Hematopoietic multipotent progenitor cell treated with erythropoietin and hydrocortisone succinate and interleukin-3 and kit ligand, for 15 days (in vitro differentiated cells): Measurements from ENCODE around the gene GNS.
"Not testable (repeated sequence)": the region's sequence is repeated elsewhere in the genome, so short reads cannot be mapped to it uniquely, and the experiment has no call there.

Experiments used
- DNase-seq: peaks from one replicate; pipeline ENCODE4 v3.0.0-alpha.2; 2015; ENCODE audit warnings: low spot score

GNS gene

DNA sequence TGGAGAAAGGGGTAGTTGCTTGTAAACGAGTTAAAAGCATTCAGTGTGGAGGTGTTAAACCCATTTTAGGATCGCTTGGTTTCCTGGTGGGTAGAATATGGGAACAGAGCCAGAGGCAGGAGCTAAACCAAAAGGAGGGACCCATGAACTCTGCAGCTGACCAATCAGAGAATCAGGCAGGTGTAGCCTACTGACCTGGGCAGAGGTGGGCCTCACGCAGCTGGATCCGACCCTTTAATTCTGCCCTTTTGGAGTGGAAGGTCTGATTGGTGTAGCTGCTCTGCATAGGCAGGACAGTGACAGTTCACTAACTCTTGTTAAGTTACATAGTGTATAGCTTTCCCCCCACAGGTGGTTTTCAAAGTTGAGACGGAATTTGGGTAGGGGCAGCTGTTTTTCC is 63.7 kb downstream of the GNS start:
- DNase-seq: no peak

DNA sequence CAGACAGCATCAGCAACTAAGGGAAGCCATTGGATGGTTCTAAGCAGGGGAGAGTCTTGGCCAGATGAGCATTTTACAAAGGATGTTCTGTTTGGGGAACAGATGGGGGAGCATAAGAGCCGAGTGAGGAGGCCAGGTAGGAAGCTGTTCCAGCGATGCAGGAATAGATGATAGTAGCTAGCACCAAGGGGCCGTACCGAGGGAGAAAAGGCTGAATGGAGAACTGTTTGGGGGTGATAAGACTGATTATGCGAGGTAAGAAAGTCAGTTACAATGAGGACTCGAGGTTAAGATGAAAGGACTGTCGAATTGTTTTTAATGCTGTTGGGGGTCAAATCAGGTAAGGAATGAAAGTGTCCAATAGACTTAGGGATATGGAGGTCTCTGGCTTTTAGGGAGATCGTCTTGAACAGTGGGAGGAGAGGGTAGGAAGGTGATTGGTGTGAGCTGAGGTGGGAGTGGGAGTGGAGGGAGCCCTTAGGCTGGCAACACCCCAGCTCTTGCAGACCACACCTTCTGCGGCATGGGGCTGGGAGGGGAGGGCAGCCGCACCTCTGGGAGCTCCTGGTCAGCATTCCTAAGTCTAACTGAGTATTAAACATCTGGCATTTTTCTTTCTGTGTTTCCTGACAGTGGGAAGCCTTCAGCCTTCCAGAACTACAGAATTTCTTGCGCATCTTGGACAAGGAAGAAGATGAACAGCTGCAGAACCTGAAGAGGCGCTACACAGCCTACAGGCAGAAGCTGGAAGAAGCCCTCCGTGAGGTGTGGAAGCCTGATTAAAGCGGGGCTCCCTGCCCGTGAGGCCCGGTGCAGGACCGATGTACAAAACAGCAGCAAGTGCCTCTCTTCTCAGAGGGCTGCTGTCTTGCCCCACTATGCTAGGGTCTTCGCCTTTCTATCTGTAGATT is 64.8 kb downstream of the GNS start:
- no peak for DNase-seq

DNA sequence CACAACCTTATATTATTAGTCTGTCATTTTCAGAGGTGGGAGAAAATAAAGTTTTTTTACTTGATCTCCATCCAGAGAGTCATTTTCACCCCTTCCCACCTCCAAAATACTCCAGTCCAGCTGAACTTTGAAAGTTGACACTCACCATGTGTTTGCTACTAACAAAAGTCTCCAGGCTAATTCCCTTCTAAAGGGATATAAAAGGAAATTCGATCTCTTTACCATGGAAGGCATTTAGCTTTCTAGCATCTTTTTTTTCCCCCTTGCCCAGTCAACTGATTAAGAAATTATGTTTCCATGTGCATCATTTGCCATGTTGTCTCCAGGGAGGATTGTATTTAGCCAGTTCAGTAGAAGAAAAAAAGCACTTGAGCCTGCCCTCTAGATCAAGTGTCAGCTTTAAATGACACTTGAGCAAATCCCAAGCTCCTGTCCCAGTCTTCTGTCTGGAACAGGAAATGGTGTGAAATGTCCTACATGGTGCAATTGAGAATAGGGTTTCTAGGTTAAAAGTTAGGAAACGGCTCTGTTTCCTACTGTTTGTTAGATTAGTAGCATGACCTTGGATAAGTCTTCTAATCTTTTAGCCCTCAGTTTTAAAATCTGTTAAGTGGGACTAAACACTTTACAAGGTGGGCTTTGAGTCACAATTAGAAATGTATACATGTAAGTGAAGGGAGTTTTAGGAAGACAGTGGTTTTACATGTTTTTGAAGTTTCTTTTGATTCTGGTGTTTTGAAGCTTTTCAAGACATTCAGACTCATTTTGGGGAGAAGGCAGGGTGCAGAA is 67.2 kb downstream of the GNS start:
- DNase-seq: no peak

DNA sequence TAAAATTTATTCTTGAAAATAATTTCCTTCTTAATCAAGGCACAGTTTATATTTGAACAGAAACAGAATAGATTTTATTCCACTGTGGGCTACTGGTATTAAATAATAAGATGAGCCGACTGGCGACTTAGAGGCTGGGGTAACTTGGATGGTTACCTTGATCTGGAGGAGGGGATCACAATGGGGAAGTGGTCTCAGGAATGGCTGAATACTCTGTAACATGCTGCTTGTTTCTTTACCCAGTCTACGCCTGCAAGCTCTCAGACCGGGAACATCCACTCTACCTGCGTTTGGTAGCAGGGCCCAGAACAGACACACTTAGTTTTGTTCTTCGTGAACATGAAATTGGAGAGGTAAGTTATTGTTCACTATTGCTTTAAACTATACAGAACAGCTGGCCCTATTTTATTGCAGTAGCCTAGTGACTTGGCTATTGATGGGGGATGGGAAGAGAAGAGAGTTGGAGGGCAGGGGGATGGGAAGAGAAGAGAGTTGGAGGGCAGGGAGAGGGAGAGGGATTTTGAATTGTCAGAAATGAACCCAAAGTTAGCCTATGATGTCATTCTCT is 67.9 kb downstream of the GNS start:
- DNase-seq: no peak

DNA sequence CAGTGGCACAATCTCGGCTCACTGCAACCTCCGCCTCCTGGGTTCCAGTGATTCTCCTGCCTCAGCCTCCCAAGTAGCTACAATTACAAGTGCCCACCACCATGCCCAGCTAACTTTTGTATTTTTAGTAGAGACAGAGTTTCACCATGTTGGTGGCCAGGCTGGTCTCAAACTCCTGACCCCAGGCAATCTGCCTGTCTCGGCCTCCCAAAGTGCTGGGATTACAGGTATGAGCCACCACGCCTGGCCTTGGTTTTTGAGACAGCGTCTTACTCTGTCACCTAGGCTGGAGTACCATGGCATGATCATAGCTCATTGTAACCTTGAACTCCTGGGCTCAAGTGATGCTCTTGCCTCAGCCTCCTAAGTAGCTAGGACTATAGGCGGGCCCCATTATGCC is 69.0 kb downstream of the GNS start:
- DNase-seq: not testable (repeated sequence)

DNA sequence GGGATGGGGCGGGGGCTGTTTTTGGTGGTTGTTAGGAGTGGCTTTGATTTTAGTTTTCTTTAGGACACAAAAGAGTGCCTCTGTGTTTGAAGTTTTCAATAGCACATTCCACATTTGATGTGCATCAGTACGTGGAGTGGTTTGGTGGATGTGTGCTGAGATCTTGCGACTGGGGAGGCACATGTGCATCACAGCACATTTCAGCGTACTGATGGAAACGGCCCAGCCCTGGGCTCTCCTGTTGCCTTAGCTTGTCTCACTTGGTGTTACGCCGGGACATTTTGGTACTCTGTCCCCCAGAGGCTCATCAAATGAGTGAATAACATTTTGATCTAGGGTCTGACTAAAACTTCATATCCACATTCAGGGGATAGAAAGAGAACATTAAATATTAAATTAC is 70.5 kb downstream of the GNS start:
- no peak for DNase-seq

DNA sequence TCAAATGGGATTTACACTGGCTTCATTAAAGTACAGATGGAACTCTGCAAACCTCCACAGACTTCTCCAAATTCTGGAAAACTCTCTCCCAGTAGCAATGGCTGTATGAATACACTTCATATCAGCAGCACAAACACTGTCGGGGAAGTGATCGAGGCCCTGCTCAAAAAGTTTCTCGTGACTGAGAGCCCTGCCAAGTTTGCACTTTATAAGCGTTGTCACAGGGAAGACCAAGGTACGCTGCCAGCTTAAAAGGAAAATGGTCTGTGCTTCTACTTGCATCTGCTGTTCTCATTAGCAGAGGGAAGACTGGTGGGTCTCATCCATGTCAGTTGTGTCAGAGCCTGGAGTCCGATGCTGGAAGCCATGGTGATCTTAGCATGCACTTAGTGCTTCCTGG is 71.0 kb downstream of the GNS start:
- DNase-seq: no peak

DNA sequence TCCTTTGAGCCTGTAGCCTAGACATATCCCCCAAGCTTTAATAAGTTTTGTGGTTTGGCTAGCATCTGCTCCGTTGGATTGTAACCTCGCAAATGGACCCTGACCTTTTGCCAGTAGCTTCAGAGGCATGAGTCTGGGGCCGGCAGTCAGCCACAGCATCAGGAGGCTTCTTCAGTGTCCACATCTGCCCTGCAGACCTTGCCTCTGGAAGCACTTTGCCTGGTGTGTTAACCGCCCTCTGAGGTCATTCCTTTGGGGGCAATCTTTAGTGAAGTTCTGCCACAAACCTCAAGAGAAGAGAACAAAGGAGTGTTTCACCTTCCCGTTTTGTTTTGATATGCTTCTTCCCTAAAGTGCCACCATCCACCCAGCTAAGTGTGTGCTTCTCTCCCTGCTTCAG is 71.4 kb downstream of the GNS start:
- no peak for DNase-seq

DNA sequence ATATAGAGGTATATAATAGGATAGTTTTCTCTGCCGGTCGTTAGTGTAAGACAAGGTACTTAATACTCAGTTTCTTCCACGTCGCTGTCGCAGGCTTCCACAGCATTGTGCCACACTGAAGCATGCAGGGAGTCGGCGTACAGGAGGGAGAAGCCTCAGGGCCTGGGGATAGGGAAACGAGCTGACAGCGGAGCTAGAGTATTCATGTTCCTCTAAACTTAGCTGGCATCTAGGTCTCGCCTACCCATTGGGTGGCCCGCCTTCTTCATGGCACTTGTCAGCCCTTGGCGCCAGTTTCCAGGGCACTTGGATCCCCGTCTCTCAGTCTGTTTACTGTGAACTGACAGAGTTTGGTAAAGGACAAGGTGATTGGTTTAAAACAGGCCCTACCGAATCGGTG is 73.6 kb downstream of the GNS start:
- DNase-seq: no peak

DNA sequence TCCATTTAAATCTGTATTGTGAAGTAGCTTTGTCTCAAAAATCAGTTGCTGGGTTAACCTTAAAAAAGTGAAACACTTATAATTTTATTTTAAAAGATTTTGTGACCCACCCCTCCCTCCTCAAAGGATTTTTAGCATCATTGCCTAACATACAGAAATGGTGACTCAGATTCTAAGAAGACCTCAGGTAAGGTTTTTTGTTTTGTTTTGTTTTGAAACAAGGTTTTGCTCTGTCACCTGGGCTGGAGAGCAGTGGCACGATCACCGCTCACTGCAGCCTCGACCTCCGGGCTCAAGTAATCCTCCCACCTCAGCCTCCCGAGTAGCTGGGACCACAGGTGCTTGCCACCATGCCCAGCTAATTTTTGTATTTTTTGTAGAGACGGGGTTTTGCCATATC is 74.2 kb downstream of the GNS start:
- DNase-seq: no peak

DNA sequence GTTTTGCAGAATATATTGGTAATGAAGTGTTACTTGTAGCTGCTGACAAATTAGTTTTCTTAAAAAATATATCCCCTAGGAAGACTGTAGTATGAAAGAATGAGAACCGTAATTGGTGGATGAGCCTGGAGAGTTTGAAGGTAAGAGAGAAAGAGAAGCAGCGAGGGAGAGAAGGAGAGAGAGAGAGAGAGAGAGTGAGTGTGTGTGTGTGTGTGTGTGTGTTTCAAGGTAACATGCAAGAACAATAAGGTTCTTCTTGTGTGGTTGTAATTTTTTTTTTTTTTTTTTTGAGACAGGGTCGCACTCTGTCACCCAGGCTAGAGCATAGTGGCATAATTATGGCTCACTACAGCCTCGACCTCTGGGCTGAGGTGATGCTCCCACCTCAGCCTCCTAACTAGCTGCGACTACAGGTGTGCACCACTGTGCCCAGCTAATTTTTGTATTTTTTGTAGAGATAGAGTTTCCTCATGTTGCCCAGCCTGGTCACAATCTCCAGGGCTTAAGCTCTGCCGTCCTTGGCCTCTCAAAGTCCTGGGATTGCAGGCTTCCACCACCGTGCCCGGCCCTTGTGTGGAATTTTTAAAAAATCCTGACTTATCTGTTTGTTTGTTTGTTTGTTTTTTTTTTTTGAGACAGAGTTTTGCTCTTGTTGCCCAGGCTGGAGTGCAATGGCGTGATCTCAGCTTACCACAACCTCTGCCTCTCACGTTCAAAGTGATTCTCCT is 75.2 kb downstream of the GNS start:
- DNase-seq: no peak

DNA sequence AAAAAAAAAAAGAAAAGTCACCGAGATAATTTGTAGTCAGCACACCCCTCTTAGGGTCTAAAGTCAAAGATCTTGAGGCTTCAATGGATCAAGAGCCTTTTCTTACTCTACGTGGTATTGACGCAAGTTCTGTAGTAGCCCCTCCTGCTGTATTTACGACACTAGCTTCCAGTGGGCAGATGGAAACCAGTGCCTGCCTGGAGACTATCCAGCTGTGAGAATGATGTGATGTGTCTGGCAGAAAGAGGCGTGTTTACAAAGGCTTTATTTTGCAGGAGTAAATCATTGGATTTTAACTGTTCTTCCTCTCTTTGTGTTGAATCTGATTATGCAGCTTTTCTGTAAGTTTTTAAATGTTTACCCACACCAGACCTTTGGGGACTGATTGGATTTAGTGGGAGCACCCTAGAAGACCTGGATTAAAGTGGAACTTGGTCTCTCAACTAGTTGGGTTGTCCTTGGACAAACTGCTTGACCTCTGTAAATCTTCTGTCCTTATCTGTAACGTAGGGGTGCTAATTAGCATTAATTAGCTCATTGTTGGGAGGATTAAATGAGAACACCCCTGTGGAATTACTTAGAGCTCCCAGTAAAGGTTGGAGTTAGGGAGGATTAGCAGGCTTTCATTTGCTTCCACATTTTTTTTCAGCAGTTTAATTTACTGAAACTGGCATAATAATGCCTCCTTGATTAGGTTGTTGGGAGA is 76.5 kb downstream of the GNS start:
- DNase-seq: no peak

DNA sequence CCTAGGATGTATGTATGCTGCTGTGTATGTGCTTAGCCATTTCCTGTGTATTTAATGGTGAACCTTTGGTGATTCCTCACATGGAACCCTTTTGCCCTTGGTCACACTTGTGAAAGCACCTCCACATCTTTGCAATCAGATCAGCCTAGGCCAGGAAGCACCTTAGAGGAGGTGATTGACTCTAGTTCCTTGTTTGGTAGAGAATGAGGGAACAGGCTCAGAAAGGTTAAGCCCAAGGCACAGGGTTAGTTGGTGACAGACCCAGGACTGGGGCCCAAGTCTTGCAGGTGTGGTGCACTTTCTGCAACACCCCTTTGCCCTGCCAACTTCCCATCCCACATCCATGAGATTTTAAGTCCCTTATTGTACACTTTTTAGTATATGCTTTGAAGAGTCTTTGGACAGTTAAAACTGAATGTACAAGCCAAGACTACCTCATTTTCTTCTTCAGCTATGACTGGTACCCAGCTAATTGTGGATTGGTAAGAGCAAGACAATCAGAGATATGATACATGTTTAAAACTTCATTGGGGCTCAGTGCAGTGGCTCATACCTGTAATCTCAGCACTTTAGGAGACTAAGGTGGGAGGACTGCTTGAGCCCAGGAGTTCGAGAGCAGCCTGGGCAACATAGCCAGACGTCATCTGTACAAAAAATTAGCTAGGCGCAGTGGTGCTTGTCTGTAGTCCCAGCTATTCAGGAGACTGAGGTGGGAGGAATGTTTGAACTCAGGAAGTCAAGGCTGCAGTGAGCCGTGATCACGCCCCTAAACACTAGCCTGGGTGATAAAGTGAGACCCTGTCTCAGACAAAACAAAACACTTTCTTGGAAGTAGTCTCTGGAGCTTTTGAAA is 77.8 kb downstream of the GNS start:
- no peak for DNase-seq

DNA sequence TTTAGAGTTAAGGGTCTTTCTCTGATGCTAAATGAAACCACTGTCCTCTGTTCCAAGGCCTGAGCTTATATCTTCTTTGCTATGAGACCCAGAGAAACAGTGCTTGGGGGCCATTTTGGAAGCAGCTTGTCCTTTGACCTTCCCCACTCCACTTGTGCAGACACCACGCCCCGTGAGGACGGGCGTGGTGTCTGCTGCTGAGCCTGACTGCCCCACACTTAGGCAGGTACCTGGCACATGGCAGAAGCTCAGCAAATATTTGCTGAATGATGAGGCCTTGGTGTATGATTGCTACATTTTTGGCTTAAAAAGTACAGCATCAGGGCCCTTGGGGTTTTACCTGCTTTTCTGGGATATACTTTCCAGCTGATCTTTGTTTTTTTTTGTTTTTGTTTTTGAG is 79.0 kb downstream of the GNS start:
- no peak for DNase-seq

DNA sequence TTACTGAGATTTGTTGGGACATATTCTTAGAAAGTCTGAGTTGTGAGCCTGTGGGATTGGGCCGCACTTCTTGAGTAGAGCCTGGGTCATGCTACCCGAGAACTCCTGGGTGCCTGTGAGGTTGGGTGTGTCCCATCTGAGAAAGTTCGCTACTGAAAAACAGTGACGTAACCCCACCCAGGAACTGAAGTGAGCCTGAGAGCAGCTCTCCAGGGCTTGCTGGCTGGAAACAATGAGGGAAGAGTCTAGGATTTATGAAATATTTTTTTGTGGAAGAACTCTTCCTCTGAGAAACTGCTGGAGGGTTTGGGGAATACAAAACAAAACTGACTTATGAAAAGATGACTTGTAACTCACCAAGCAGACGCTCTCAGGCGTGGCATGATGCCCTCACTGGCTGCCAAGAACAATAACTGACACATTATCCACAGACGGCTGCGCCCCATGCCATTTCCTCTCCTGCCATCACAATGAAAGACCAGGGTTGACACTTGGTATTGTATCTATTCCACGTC is 79.7 kb downstream of the GNS start:
- DNase-seq: peak; percentile 9

DNA sequence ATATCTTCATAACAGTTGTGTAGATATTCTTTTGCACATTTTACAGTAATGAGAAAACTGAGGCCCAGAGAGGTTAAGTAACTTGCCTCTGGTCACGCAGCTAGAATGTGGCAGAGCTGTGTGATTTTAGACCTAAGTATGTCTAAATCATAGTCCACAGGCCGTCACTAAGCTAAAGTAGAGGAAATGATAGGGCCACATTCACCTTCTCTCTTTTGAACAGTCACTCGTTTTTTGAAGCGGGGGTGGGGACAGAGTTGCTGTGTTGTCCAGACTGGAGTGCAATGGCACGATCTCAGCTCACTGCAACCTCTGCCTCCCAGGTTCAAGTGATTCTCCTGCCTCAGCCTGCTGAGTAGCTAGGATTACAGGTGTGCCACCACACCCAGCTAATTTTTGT is 80.4 kb downstream of the GNS start:
- no peak for DNase-seq

DNA sequence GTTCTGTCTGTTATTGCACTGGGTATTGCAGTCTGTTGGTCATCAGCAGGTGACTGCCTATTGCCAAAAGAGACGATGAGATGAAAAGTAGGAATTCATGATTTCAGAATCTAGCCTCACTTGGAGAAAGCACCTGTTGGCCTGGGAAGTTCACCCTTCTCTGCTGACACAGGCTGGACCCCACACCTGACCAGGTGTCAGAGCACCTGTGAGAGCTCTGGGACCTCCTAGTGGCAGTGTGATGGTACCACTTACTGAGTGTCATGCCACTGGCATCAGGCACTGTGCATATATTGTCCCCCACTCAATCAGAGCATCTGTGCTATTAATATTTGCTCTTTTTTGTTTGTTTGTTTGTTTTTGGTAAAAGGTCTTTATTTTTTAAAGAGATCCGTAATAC is 81.0 kb downstream of the GNS start:
- DNase-seq: no peak

DNA sequence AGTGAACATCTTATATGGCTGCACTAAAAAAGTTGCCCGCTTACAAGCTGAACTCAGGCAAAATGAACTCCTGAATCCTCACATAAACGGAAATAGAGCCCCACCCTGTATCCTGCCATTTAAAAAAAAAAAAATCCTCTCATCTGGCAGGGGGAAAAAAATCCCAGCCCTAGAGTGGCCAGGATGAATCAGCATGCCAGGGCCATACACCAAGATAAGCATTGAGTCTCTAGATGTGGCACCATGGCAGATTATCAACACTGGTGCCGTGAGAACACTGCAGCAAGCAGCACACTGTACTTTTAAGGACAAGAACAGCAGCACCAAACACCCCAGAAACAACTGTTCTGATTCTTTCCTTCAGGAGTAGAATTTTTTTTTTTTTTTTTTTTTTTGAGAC is 83.4 kb downstream of the GNS start:
- no peak for DNase-seq

DNA sequence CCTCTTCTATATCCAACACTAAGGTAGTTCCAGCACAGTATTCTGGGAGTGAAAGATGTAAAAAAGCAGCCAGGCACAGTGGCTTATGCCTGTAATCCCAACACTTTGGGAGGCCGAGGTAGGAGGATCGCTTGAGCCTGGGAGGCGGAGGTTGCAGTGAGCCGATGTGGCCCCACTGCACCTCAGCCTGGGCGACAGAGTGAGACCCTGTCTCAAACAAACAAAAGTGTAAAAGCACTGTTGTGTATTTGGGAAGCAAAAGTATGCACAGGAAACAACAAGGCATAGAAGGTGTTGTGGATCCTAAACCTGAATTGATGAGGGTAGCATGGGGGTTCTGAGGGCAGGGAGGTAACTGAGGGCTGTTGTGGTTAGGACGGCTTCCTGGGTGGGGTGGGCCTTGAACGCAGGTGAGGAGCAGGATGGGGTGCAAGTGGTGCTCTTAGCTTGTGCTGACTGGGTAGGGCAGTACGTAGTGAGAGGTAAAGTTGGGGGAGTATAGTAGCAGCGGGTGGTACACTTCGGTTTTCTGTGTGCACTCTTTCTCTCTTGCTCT is 84.8 kb downstream of the GNS start:
- DNase-seq: no peak

DNA sequence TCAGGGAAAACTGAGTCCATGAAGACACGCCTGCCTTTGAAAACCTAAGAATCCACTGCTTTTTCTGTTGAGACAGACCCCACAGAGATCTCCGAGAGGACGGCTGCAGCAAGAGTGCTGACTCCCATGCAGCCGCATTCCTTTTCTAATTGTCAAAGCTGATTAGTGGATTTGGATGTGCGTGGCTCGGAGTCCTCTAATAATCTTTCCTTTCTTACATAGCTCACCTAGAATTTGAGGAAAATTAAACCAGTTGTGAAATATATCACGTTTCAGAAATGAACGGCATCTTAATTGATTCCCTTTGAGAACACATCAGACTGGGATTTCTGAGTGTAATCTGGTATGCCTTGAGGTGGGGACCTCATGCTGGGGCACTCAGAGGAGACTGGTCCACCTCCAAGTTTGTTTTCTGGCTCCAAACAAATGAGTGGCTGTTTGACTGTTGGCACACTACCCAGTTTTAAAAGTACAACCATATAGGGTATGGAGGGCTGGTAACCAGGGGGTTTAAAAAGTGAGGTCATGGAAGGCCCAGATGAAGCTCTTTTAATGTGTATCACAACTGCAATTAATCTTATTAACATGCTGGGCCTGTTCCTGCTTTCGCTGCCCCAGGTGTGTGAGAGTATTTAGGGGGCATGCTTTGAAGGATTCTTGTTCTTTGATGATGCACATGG is 85.6 kb downstream of the GNS start:
- DNase-seq: no peak
